PFSK-1 (cell line): Measurements from ENCODE around the gene DNAJB11.

Source experiments
- FOXP2 ChIP-seq: optimal IDR thresholded peaks from 2 replicates; pipeline ENCODE3; 2011; ENCODE audit warnings: borderline replicate concordance, control low read depth, inconsistent platforms; ENCODE audit not compliant: insufficient read depth; ENCODE audit errors: extremely low read length, extremely low read depth
- POLR2AphosphoS5 ChIP-seq: IDR thresholded peaks from 2 replicates; pipeline ENCODE4 v1.6.1; 2012; ENCODE audit warnings: low read depth, mild to moderate bottlenecking, control low read depth, low read length, moderate library complexity
- SIN3A ChIP-seq: IDR thresholded peaks from 2 replicates; pipeline ENCODE4 v1.6.1; 2012; ENCODE audit warnings: mild to moderate bottlenecking, low read length, moderate library complexity, borderline replicate concordance; ENCODE audit not compliant: insufficient read depth
- TAF1 ChIP-seq: IDR thresholded peaks from 2 replicates; pipeline ENCODE4 v1.6.1; 2012; ENCODE audit warnings: low read length, control low read depth, borderline replicate concordance; ENCODE audit not compliant: insufficient read depth
- TF ChIP-seq, protein P1 (sequence below), 2 experiments: IDR thresholded peaks; 2 replicates each; pipeline versions ENCODE4 v1.6.1 to v1.8.0; 2011 to 2012; ENCODE audit warnings: low read depth in 2 of 2, low read length in 2 of 2, control low read depth in 1 of 2, inconsistent platforms in 1 of 2, mild to moderate bottlenecking in 1 of 2, moderate library complexity in 1 of 2; ENCODE audit not compliant: insufficient read depth in 1 of 2

DNA sequence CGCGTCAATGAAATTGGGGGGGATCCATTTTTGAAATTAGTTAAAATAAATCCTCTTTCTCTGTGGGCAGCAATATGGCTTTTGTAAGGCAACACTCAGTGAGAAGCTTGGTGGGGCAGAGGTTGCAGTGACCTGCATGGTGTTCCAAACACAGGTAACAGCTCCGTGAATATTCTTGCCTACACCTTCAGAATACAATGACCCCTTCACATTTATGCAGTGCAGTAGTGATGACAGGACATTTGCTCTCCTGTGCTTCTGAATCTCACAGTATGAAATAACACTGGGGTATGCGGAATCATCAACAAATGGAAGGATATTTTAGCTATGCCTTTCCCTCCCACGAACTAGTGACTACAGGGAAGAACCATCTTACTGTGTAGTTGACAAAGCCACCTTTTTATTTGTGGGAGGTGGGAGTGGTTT, 49.3 kb downstream of the DNAJB11 start:
- no peak for TF ChIP-seq POLR2AphosphoS5
- TF ChIP-seq, protein P1, sequence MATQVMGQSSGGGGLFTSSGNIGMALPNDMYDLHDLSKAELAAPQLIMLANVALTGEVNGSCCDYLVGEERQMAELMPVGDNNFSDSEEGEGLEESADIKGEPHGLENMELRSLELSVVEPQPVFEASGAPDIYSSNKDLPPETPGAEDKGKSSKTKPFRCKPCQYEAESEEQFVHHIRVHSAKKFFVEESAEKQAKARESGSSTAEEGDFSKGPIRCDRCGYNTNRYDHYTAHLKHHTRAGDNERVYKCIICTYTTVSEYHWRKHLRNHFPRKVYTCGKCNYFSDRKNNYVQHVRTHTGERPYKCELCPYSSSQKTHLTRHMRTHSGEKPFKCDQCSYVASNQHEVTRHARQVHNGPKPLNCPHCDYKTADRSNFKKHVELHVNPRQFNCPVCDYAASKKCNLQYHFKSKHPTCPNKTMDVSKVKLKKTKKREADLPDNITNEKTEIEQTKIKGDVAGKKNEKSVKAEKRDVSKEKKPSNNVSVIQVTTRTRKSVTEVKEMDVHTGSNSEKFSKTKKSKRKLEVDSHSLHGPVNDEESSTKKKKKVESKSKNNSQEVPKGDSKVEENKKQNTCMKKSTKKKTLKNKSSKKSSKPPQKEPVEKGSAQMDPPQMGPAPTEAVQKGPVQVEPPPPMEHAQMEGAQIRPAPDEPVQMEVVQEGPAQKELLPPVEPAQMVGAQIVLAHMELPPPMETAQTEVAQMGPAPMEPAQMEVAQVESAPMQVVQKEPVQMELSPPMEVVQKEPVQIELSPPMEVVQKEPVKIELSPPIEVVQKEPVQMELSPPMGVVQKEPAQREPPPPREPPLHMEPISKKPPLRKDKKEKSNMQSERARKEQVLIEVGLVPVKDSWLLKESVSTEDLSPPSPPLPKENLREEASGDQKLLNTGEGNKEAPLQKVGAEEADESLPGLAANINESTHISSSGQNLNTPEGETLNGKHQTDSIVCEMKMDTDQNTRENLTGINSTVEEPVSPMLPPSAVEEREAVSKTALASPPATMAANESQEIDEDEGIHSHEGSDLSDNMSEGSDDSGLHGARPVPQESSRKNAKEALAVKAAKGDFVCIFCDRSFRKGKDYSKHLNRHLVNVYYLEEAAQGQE (IDR thresholded peaks at IDR 0.05; ENCODE audit: insufficient read depth in 1 of 2, low read depth in 2 of 2, low read length in 2 of 2) = no peak
- TF ChIP-seq TAF1 = no peak
- no peak for TF ChIP-seq SIN3A
- no peak for TF ChIP-seq FOXP2
